Measurements from ENCODE around the gene VKORC1.

Gene VKORC1

DNA sequence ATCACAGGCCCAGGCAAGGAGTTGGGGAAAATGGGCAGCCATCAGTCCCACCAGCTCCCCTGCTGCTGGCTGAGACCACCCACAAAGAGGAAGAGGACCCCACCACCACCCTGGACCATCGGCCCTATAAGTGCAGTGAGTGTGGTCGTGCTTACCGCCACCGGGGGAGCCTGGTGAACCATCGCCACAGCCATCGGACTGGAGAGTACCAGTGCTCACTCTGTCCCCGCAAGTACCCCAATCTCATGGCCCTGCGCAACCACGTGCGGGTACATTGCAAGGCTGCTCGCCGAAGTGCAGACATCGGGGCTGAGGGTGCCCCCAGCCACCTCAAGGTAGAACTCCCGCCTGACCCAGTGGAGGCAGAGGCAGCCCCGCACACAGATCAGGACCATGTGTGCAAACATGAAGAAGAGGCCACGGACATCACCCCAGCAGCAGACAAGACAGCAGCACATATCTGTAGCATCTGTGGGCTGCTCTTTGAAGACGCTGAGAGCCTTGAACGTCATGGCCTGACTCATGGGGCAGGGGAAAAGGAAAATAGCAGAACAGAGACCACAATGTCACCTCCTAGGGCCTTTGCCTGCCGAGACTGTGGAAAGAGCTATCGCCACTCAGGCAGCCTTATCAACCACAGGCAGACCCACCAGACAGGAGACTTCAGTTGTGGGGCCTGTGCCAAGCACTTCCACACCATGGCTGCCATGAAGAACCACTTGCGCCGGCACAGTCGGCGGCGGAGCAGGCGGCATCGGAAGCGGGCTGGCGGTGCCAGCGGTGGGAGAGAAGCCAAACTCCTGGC lies 16.8 kb downstream of the VKORC1 start:
- no peak overlapping the region for H2AFZ ChIP-seq
- no peaks in the 10 kb centered on the region for H3K9me3 ChIP-seq (ENCODE audit: control insufficient read depth, low read length)
- H3K27me3 ChIP-seq (ENCODE audit: control insufficient read depth, insufficient read depth, low read length) = no peaks in the 10 kb centered on the region
- no peak overlapping the region for H3K9ac ChIP-seq
- no peak overlapping the region for H3K27ac ChIP-seq
- no peak overlapping the region for H3K4me2 ChIP-seq (ENCODE audit: low read length)
- peaks cover 21% of the 10 kb centered on the region for H3K79me2 ChIP-seq
- no peaks in the 10 kb centered on the region for H3K36me3 ChIP-seq (ENCODE audit: control insufficient read depth, insufficient read depth, low read length)
- TF ChIP-seq, protein P1, sequence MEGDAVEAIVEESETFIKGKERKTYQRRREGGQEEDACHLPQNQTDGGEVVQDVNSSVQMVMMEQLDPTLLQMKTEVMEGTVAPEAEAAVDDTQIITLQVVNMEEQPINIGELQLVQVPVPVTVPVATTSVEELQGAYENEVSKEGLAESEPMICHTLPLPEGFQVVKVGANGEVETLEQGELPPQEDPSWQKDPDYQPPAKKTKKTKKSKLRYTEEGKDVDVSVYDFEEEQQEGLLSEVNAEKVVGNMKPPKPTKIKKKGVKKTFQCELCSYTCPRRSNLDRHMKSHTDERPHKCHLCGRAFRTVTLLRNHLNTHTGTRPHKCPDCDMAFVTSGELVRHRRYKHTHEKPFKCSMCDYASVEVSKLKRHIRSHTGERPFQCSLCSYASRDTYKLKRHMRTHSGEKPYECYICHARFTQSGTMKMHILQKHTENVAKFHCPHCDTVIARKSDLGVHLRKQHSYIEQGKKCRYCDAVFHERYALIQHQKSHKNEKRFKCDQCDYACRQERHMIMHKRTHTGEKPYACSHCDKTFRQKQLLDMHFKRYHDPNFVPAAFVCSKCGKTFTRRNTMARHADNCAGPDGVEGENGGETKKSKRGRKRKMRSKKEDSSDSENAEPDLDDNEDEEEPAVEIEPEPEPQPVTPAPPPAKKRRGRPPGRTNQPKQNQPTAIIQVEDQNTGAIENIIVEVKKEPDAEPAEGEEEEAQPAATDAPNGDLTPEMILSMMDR (IDR thresholded peaks at IDR 0.05) = no peak
- H3K4me1 ChIP-seq = peaks cover 2% of the 10 kb centered on the region
- H3K4me3 ChIP-seq (ENCODE audit: low read depth, low read length) = no peak overlapping the region

DNA sequence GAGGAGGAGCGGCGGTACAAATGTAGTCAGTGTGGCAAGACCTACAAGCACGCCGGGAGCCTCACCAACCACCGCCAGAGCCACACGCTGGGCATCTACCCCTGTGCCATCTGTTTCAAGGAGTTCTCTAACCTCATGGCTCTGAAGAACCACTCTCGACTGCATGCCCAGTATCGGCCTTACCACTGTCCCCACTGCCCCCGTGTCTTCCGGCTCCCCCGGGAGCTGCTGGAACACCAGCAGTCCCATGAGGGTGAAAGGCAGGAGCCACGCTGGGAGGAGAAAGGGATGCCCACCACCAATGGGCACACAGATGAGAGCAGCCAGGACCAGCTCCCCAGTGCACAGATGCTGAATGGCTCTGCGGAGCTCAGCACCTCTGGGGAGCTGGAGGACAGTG lies 17.6 kb downstream of the VKORC1 start:
- no peak overlapping the region for H3K4me3 ChIP-seq (ENCODE audit: low read depth, low read length)
- no peaks in the 10 kb centered on the region for H3K9me3 ChIP-seq (ENCODE audit: control insufficient read depth, low read length)
- H2AFZ ChIP-seq = no peak overlapping the region
- H3K79me2 ChIP-seq = peaks cover 21% of the 10 kb centered on the region
- H3K9ac ChIP-seq = no peak overlapping the region
- H3K27me3 ChIP-seq (ENCODE audit: control insufficient read depth, insufficient read depth, low read length) = no peaks in the 10 kb centered on the region
- H3K4me2 ChIP-seq (ENCODE audit: low read length) = no peak overlapping the region
- H3K36me3 ChIP-seq (ENCODE audit: control insufficient read depth, insufficient read depth, low read length) = no peaks in the 10 kb centered on the region
- TF ChIP-seq, protein P1 (IDR thresholded peaks at IDR 0.05) = no peak
- peaks cover 2% of the 10 kb centered on the region for H3K4me1 ChIP-seq
- no peak overlapping the region for H3K27ac ChIP-seq

DNA sequence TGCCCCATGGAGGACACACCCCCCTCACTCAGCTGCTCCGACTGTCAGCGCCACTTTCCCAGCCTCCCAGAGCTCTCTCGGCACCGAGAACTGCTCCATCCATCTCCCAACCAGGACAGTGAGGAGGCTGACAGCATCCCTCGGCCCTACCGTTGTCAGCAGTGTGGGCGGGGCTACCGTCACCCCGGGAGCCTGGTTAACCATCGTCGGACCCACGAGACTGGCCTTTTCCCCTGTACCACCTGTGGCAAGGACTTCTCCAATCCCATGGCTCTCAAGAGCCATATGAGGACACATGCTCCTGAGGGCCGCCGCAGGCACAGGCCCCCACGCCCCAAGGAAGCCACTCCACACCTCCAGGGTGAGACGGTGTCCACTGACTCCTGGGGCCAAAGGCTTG lies 18.3 kb downstream of the VKORC1 start:
- H3K9me3 ChIP-seq (ENCODE audit: control insufficient read depth, low read length) = no peaks in the 10 kb centered on the region
- TF ChIP-seq, protein P1 (IDR thresholded peaks at IDR 0.05) = no peak
- no peaks in the 10 kb centered on the region for H3K36me3 ChIP-seq (ENCODE audit: control insufficient read depth, insufficient read depth, low read length)
- no peak overlapping the region for H2AFZ ChIP-seq
- H3K27me3 ChIP-seq (ENCODE audit: control insufficient read depth, insufficient read depth, low read length) = no peaks in the 10 kb centered on the region
- H3K4me1 ChIP-seq = peaks cover 2% of the 10 kb centered on the region
- H3K4me2 ChIP-seq (ENCODE audit: low read length) = no peak overlapping the region
- no peak overlapping the region for H3K4me3 ChIP-seq (ENCODE audit: low read depth, low read length)
- no peak overlapping the region for H3K9ac ChIP-seq
- peaks cover 19% of the 10 kb centered on the region for H3K79me2 ChIP-seq
- H3K27ac ChIP-seq = no peak overlapping the region

DNA sequence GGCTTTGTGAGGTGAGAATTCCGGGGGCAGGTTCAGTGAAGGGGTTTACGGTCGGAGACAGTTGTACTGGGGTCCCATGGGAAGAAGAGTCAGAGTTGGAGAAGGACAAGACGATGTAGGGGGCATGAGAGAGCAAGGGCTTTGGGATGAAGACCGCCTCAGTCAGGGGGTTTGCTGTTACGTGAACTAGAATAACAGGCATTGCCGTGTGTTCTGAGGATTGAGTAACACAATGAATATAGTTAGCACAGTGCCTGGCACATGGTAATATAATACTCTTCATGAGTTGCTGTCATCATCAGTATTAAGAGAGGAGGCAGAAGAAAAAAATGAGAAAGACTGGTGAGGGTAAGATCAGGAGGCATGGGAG lies 19.8 kb downstream of the VKORC1 start:
- peaks cover 10% of the 10 kb centered on the region for H3K79me2 ChIP-seq

More for the DNA sequence above, 19.8 kb downstream of the VKORC1 start:
- Histone ChIP-seq H3K27ac (peak overlapping the region; percentile 86), H3K9me3 (ENCODE audit: control insufficient read depth, low read length) (no peaks in the 10 kb centered on the region), H3K36me3 (ENCODE audit: control insufficient read depth, insufficient read depth, low read length) (no peaks in the 10 kb centered on the region), H3K9ac (no peak overlapping the region), H3K4me2 (ENCODE audit: low read length) (peak overlapping the region; percentile 90), H3K27me3 (ENCODE audit: control insufficient read depth, insufficient read depth, low read length) (no peaks in the 10 kb centered on the region), H3K4me3 (ENCODE audit: low read depth, low read length) (peak overlapping the region; percentile 90), H3K4me1 (peaks cover 2% of the 10 kb centered on the region), H2AFZ (peak overlapping the region; percentile 89)
- TF ChIP-seq, protein P1 (IDR thresholded peaks at IDR 0.05) = no peak
